Renal pelvis (tissue), 4 donors: ENCODE measurements around the gene CD83. TPM values are rescaled to one million over a fixed set of nuclear protein-coding genes. Genes with fewer than 3 reads are reported as not detected.
A peak's percentile ranks its signal among the peaks of the same experiment; 100 is the strongest.
"Not testable (repeated sequence)": the region's sequence is repeated elsewhere in the genome, so short reads cannot be mapped to it uniquely, and the experiment has no call there.

Experiments used
- DNase-seq: peaks from one replicate; pipeline ENCODE4 v3.0.0-alpha.2; 2013
- polyA plus RNA-seq, 3 donors: library from polyadenylated mRNA; unstranded; fragments of 120-200 nt; gene quantifications; one replicate each; pipeline ENCODE4 v1.2.1, GENCODE V29; 2013; ENCODE audit not compliant: insufficient read length in 3 of 3

The CD83 gene
- polyA plus RNA-seq, 3 donors, result 9.5 to 12.7 (median 11.2) TPM

DNA sequence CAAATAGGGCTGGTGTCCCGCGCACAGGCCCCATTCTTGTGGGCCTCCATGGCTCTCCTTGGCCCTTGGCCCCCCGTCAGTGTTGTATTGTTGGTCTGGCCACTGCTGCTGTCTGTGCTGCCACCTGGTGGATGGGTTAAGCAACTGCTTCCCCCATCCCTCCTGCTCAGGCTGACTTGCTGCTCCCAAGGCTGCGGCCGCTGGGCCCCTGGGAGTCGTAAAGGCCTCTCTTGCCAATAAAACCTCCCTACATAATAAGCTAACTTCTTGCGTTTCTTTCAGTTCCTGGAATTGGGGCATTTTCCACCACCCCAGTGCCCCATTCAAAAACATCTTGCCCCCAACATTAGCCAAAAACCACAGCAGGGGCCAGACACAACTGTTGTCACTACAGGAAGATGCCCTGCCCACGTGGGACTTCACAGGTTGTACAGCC is 27.1 kb downstream of the CD83 start:
- DNase-seq, result peak; percentile 52

GRCh38 chr6:14146506-14147096 is 29.0 kb downstream of the CD83 start:
- peak; percentile 68 for DNase-seq

DNA sequence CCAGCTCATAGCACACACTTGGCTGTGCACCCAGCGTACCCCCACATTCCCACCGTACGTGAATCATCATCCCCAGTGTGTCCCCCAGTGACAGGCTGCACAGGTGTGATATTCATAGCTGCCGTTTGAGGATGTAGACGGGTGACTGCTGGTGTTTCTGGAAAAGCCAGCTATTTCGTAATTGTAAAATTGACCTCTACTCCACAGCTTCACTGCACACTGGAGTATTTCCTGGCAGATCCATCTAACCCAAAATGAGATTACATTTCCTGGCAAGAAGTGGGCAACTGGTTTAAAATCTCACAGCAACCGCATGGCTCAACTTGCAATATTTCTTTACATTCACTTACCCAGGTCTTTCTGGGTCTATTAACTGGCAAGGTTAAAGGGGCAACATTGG is 30.3 kb downstream of the CD83 start:
- DNase-seq, result no peak

GRCh38 chr6:14148471-14148870 is 30.9 kb downstream of the CD83 start:
- no peak for DNase-seq

DNA sequence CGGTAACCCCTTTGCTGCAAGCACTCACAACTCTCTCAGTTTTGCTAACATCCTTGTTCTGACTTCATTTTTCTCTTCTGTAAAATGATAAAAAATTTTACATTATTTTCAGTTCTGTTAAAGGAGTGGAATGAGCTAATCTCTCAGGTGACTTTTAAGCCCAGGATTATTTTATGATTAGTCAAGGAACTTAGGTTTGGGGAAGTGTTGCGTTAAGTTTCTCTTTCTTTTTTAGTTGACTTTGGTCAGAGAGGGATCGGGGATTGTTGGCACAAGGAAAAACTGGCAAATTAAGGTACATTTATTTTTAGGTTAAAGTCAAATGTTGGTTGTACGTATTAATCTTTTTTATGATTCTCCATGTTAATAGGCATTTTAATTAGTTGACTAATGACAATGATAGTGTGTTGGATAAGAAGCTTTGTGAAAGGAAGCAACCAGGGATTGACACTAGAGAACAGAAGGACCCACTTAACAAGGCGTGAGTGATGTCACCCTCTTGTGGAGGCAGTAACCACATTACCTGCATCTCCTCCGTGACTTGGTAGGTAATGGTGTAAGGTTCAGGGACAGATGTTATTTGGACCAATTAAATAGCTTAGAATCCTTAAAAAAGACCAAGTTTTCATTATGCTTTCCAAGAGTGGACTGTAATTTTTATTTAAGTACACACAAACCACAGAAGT is 31.6 kb downstream of the CD83 start:
- no peak for DNase-seq

- no peak for DNase-seq
These were observed 32.2 kb downstream of the CD83 start for GRCh38 chr6:14149739-14150130.

- not testable (repeated sequence) for DNase-seq
These were observed 33.7 kb downstream of the CD83 start for GRCh38 chr6:14151300-14151699.

- DNase-seq, result no peak
These were observed 34.2 kb downstream of the CD83 start for GRCh38 chr6:14151773-14152172.

DNA sequence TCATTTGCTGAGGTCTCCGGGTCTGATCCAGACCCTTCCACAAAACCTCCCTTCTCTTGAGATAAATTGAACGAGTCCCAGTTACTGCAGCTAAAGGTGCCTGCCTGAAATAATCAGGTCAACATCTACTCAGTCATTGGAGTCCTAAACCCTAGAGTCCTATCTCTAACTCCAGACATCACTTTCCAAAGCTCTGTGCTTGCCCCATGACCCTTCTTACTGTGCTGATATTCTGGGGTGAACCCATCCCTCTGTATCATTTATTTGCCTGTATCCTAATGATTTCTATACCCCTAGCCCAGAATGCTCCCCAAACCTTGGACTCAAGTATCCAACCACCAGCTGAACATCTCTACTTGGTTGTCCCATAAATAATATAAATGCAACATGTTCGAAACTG is 35.7 kb downstream of the CD83 start:
- no peak for DNase-seq

DNA sequence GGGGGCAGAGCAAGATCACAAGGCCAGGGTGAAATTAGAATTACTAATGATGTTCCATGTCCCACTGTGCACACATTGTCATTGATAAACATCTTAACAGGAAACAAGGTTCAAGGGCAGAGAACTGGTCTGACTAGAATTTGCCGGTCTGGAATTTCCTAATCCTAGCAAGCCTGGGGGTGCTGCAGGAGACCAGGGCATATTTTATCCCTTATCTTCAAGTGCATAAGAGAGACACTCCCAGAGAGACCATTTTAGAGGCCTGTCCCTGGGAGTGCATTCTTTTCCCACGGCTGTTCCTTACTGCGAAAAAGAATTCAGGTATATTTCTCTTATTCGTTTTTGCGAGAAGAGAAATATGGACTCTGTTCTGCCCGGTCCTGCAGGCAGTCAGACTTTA is 41.5 kb downstream of the CD83 start:
- DNase-seq, result no peak

- no peak for DNase-seq
These were observed 45.3 kb downstream of the CD83 start for GRCh38 chr6:14162826-14163225.

DNA sequence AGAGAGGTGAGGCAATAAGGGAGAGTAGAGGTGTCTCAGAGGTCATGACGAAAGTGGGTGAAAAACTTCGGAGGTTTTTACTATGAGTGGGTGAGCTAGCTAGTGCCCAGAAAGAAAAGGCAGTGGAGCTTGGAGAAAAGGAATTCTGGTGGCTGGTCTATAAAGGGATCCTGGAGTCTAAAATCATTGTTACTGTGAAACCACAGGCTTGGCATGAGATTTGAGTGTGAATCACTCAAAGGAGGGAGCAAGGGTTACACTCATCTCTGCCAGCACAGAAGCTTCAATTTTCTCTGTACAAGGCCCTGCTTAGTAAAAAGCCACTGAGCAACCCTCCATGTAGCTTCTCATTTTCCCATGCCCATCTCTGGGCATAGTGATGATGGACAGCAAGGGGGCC is 47.5 kb downstream of the CD83 start:
- no peak for DNase-seq

GRCh38 chr6:14166839-14167238 is 49.3 kb downstream of the CD83 start:
- DNase-seq, result peak; percentile 39

GRCh38 chr6:14170128-14170527 is 52.6 kb downstream of the CD83 start:
- DNase-seq, result no peak

GRCh38 chr6:14172562-14172961 is 55.0 kb downstream of the CD83 start:
- no peak for DNase-seq

- no peak for DNase-seq
These were observed 56.7 kb downstream of the CD83 start for GRCh38 chr6:14174226-14174625.

GRCh38 chr6:14174996-14175395 is 57.4 kb downstream of the CD83 start:
- DNase-seq, result no peak

DNA sequence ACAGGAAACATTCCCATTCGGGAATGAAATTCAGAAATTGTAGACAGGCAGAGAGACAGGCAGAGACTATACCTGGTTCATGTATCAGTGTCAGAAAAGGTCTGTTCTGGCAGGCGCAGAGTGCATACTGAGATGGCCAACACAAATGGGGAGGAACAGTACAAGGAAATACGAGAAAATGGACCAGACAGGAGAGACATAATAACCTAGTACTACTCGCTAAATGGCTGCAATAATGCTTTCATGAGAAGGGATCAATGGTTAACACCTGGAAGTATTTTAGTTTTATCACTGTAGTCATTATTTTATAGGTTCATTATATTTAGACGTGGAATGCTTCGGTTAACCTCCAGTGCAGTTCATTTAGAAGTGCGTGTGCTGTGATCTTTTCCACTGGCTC is 58.9 kb downstream of the CD83 start:
- DNase-seq, result no peak

DNA sequence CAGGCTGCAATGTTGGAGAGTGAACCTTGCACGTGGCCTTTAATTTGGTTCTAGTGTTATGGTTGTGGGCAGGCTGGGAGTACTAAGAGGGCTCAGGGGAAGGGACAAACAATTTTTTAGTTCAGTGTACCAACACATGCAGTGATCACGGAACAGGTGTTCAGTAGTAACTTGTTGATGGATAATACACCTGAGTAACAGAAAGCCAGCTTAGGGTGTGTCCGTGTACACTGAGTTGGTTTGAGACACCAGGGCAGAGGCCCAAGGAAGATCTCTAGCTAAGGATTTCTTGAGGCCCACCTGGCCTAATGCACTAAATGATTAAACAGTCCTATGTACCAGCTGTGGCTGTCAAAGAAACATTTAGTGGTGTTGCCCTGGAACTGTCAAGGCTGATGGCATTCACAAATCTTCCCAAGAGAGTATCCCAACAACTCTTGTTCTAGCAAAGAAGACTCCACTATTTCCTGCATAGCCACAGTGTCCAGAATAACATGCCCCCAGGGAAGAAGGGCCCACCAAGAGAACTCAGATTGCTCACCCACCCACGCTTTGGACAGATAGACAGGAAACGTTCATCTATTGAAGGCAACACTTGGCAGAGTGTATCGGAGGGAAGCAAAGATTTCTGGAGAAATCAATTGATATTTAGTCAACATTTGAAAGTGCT is 60.0 kb downstream of the CD83 start:
- no peak for DNase-seq

- DNase-seq, result no peak
These were observed 60.5 kb downstream of the CD83 start for GRCh38 chr6:14178083-14178445.

- DNase-seq, result no peak
These were observed 63.0 kb downstream of the CD83 start for GRCh38 chr6:14180609-14181008.

DNA sequence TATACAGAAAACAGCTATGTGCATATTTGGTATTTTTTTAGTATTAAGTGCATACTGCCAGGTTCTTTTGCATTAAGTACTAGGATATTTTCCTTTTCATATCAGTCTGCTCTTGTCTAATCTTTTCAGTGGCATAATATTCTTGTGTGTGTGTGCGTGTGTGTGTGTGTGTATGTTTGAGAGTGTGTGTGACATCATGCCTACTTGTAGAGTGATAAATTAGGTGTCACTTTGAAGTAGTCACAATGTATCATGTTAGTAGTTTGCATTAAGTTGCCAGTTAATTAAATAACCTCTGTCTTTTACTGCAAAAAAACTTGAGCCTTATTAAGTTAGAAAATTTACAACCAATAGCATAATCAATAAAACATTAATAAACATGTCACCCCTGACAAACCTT is 65.3 kb downstream of the CD83 start:
- DNase-seq, result no peak
